HCT116 (cell line): ENCODE data around the gene OR5B2. TPM values are rescaled to one million over a fixed set of nuclear protein-coding genes. Genes with fewer than 3 reads are reported as not detected.
"Not testable (repeated sequence)": the region's sequence is repeated elsewhere in the genome, so short reads cannot be mapped to it uniquely, and the experiment has no call there.

Experiments
- ATAC-seq: fragments of 200-7000 bp; cut with Tn5 transposase; 2 replicates; pipeline ENCODE4 v1.9.1; 2020; ENCODE audit warnings: mild to moderate bottlenecking, moderate library complexity
- BruUV-seq: library from RNA; stranded (reverse); fragments of 400-500 nt; replicated peaks from 2 replicates; lab custom pipeline; 2021; lab: Mats Ljungman, UMichigan
- CTCF ChIA-PET: fragments of 300-600 bp; sonication (Branson Sonifier 250); formaldehyde crosslinking; loops from one replicate; lab custom pipeline; 2021; ENCODE audit warnings: antibody characterized with exemption; lab: Charles Lee
- POLR2A ChIA-PET: fragments of 300-600, 350-600 bp; sonication (Branson Sonifier 250); formaldehyde crosslinking; loops from one replicate; lab custom pipeline; 2021; ENCODE audit warnings: antibody characterized with exemption; lab: Charles Lee
- RAD21 ChIA-PET, 2 experiments: fragments of 300-600 bp; sonication (Branson Sonifier 250); formaldehyde crosslinking; loops; one replicate each; lab custom pipeline; 2023; ENCODE audit warnings: low total read pairs in 2 of 2; ENCODE audit not compliant: uncharacterized antibody in 2 of 2, unreplicated experiment in 2 of 2, low non-redundant PET in 1 of 2; lab: Charles Lee
- DNase-seq: peaks from one replicate; pipeline ENCODE4 v3.0.0-alpha.2; 2010; ENCODE audit warnings: low read depth, low spot score
- H2AFZ ChIP-seq: fragments of 200-600 bp; shearing (Covaris generic), sonication (generic); 2 replicates; pipeline ENCODE4 v1.6.1; 2017; ENCODE audit warnings: low read depth, mixed run types, mixed read lengths, antibody characterized with exemption, low read length; ENCODE audit not compliant: poor library complexity, severe bottlenecking
- H3K27ac ChIP-seq: 2 replicates; pipeline ENCODE4 v1.5.1; 2012; ENCODE audit warnings: low read depth, low read length
- H3K27me3 ChIP-seq: fragments of 200-600 bp; sonication (generic); 2 replicates; pipeline ENCODE4 v1.6.1; 2016; ENCODE audit warnings: mixed run types, low read length, mixed read lengths; ENCODE audit not compliant: insufficient read depth
- H3K36me3 ChIP-seq, 2 experiments: fragments of 200-500 bp in 1 of 2; fragments of 200-600 bp in 1 of 2; sonication (Bioruptor generic) in 1 of 2; sonication (generic) in 1 of 2; 2 replicates each; pipeline versions ENCODE4 v1.5.1 to v1.6.1; 2014 to 2016; ENCODE audit warnings: low read length in 2 of 2, inconsistent platforms in 1 of 2, mixed read lengths in 1 of 2, mixed run types in 1 of 2; ENCODE audit not compliant: insufficient read depth in 2 of 2, control insufficient read depth in 1 of 2
- H3K4me1 ChIP-seq, 2 experiments: fragments of 200-600 bp in 1 of 2; sonication (generic) in 1 of 2; 2 replicates each; pipeline versions ENCODE4 v1.5.1 to v1.6.1; 2012 to 2017; ENCODE audit warnings: low read length in 2 of 2, inconsistent platforms in 1 of 2, mild to moderate bottlenecking in 1 of 2, mixed read lengths in 1 of 2, mixed run types in 1 of 2, moderate library complexity in 1 of 2; ENCODE audit not compliant: insufficient read depth in 2 of 2, control insufficient read depth in 1 of 2
- H3K4me2 ChIP-seq: fragments of 200-600 bp; sonication (generic); 2 replicates; pipeline ENCODE4 v1.6.1; 2017; ENCODE audit warnings: mixed run types, low read length, mixed read lengths
- H3K4me3 ChIP-seq, 2 experiments: fragments of 200-600 bp in 1 of 2; sonication (generic) in 1 of 2; replicated peaks in 1 of 2; 2 replicates each; pipeline ENCODE4 v1.5.1; 2011 to 2016; ENCODE audit warnings: low read length in 2 of 2, control low read depth in 1 of 2, low read depth in 1 of 2, mild to moderate bottlenecking in 1 of 2, mixed read lengths in 1 of 2, mixed run types in 1 of 2
- H3K79me2 ChIP-seq: fragments of 200-600 bp; sonication (generic); 2 replicates; pipeline ENCODE4 v1.6.1; 2017; ENCODE audit warnings: mild to moderate bottlenecking, mixed run types, low read length, moderate library complexity, mixed read lengths; ENCODE audit not compliant: insufficient read depth
- H3K9ac ChIP-seq: fragments of 200-600 bp; sonication (generic); 2 replicates; pipeline ENCODE4 v1.6.1; 2016; ENCODE audit warnings: low read length, mixed read lengths
- H3K9me2 ChIP-seq: fragments of 200-600 bp; sonication (generic), shearing (Covaris generic); 2 replicates; pipeline ENCODE4 v1.6.1; 2017; ENCODE audit warnings: mixed run types, mild to moderate bottlenecking, moderate library complexity; ENCODE audit not compliant: insufficient read depth
- H3K9me3 ChIP-seq, 2 experiments: fragments of 200-500 bp in 1 of 2; fragments of 200-600 bp in 1 of 2; sonication (Bioruptor generic) in 1 of 2; sonication (generic) in 1 of 2; 2 replicates each; pipeline ENCODE4 v1.6.1; 2014 to 2017; ENCODE audit warnings: low read length in 2 of 2, mixed read lengths in 2 of 2, inconsistent platforms in 1 of 2, low read depth in 1 of 2, mild to moderate bottlenecking in 1 of 2, mixed run types in 1 of 2, moderate library complexity in 1 of 2; ENCODE audit not compliant: control insufficient read depth in 1 of 2, insufficient read depth in 1 of 2
- H4K20me1 ChIP-seq: fragments of 200-600 bp; sonication (generic), shearing (Covaris generic); 2 replicates; pipeline ENCODE4 v1.6.1; 2017; ENCODE audit warnings: mixed run types, mild to moderate bottlenecking, moderate library complexity; ENCODE audit not compliant: insufficient read depth
- CBX3 ChIP-seq: IDR thresholded peaks from 2 replicates; pipeline ENCODE4 v1.6.1; 2012; ENCODE audit warnings: low read depth
- CEBPB ChIP-seq: IDR thresholded peaks from 2 replicates; pipeline ENCODE4 v1.6.1; 2012; ENCODE audit warnings: low read depth
- ELF1 ChIP-seq: IDR thresholded peaks from 2 replicates; pipeline ENCODE4 v1.6.1; 2012; ENCODE audit warnings: low read depth, borderline replicate concordance
- EZH2 ChIP-seq: fragments of 200-600 bp; sonication (generic); IDR thresholded peaks from 2 replicates; pipeline ENCODE4 v1.6.1; 2017; ENCODE audit warnings: antibody characterized with exemption, mixed run types
- EZH2phosphoT487 ChIP-seq: fragments of 200-600 bp; IDR thresholded peaks from 2 replicates; pipeline ENCODE4 v1.6.1; 2018; ENCODE audit warnings: antibody characterized with exemption, borderline replicate concordance
- FOSL1 ChIP-seq: IDR thresholded peaks from 2 replicates; pipeline ENCODE4 v1.6.1; 2012; ENCODE audit warnings: low read depth
- JUND ChIP-seq: IDR thresholded peaks from 2 replicates; pipeline ENCODE4 v1.6.1; 2012
- POLR2A ChIP-seq: IDR thresholded peaks from 2 replicates; pipeline ENCODE4 v1.7.0; 2011; ENCODE audit warnings: borderline replicate concordance; ENCODE audit not compliant: insufficient read depth, insufficient read length; ENCODE audit errors: extremely low read depth
- POLR2AphosphoS5 ChIP-seq: IDR thresholded peaks from 2 replicates; pipeline ENCODE4 v1.6.1; 2011; ENCODE audit warnings: mild to moderate bottlenecking, low read depth, low read length, moderate library complexity
- RAD21 ChIP-seq: IDR thresholded peaks from 2 replicates; pipeline ENCODE4 v1.6.1; 2012; ENCODE audit warnings: low read depth, mild to moderate bottlenecking
- SIN3A ChIP-seq: IDR thresholded peaks from 2 replicates; pipeline ENCODE4 v1.6.1; 2012; ENCODE audit warnings: low read depth
- SRF ChIP-seq: IDR thresholded peaks from 2 replicates; pipeline ENCODE4 v1.6.1; 2012; ENCODE audit warnings: low read depth
- YY1 ChIP-seq: IDR thresholded peaks from 2 replicates; pipeline ENCODE4 v1.6.1; 2011; ENCODE audit warnings: low read length, low read depth, moderate library complexity, mild to moderate bottlenecking; ENCODE audit not compliant: insufficient replicate concordance; ENCODE audit errors: extremely low read depth
- ZFX ChIP-seq: fragments of 450-650 bp; IDR thresholded peaks from 2 replicates; pipeline ENCODE4 v1.6.1; 2017
- ZNF274 ChIP-seq: fragments of 200-500 bp; sonication (Bioruptor generic); IDR thresholded peaks from 2 replicates; pipeline ENCODE4 v1.6.1; 2014; ENCODE audit warnings: mild to moderate bottlenecking, low read depth, low read length, inconsistent platforms
- intact Hi-C: fragments of 100-400 bp; cut with micrococcal nuclease; formaldehyde crosslinking; loops from 2 replicates; pipeline ENCODE4 v1.10.0; 2022
- total RNA-seq: library from RNA; stranded (reverse); gene quantifications from one replicate; pipeline ENCODE4 v1.2.1, GENCODE V29; 2021; ENCODE audit not compliant: unreplicated experiment
- TF ChIP-seq, protein P1 (sequence below): IDR thresholded peaks from 2 replicates; pipeline ENCODE4 v1.6.1; 2011; ENCODE audit warnings: mild to moderate bottlenecking, low read length, moderate library complexity; ENCODE audit not compliant: insufficient replicate concordance; ENCODE audit errors: extremely low read depth
- TF ChIP-seq, protein P2 (sequence below): IDR thresholded peaks from 2 replicates; pipeline ENCODE4 v1.6.1; 2012
- TF ChIP-seq, protein P3 (sequence below): IDR thresholded peaks from 2 replicates; pipeline ENCODE4 v1.6.1; 2012; ENCODE audit warnings: low read depth

OR5B2 gene
- total RNA-seq, 1 experiment from 2014 or later, result not detected

DNA sequence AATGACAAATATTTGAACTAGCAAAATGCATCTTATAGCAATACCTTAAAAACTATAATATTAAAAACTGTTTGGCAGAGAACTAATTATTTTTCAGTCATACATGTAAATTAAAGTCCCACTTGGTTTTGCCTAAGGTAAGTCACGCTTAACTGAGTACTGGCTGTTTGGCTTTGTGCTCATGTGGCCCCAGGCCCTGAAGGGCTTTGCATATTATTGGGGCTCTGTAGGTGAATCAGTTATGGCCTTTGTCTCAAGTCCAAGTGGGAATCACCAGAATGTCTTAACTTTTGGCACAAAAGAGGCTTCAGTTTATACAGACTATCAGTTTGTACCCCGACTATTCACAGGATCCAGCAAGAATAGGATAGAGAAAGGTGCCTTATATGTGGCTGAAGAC, 28.3 kb downstream of the OR5B2 start:
- CTCF ChIA-PET, H3K4me2 ChIP-seq, H3K79me2 ChIP-seq, BruUV-seq, H3K9me3 ChIP-seq, ATAC-seq, POLR2A ChIA-PET, H2AFZ ChIP-seq, H3K4me3 ChIP-seq, H3K36me3 ChIP-seq, H3K4me1 ChIP-seq, H3K27me3 ChIP-seq, H3K27ac ChIP-seq, H3K9ac ChIP-seq, intact Hi-C loops, H4K20me1 ChIP-seq, H3K9me2 ChIP-seq, DNase-seq, RAD21 ChIA-PET: not testable (repeated sequence)

- H3K9me2 ChIP-seq, result no peaks in the 10 kb centered on the region
- no peaks in the 10 kb centered on the region for H3K36me3 ChIP-seq
- no peak overlapping the region for H3K27ac ChIP-seq
- peaks cover 0 to 6% of the 10 kb centered on the region in 2 experiments; a peak in 1 of 4 replicates for H3K4me1 ChIP-seq
- no peaks in the 10 kb centered on the region for H4K20me1 ChIP-seq
- H2AFZ ChIP-seq, result no peak overlapping the region
- POLR2A ChIA-PET, result no interaction called here
- no TSS peak for BruUV-seq
- RAD21 ChIA-PET, result no interaction called here
- no peak overlapping the region for H3K4me2 ChIP-seq
- H3K79me2 ChIP-seq, result no peaks in the 10 kb centered on the region
- no peak overlapping the region for H3K4me3 ChIP-seq
- CTCF ChIA-PET, result no interaction called here
- H3K9ac ChIP-seq, result no peak overlapping the region
- H3K27me3 ChIP-seq, result no peaks in the 10 kb centered on the region
- DNase-seq (no peak), ATAC-seq (no peak)
- intact Hi-C loops, result no loop called here
- H3K9me3 ChIP-seq, result no peaks in the 10 kb centered on the region
- TF ChIP-seq ELF1 (no peak), CBX3 (no peak), FOSL1 (no peak), EZH2phosphoT487 (no peak), SRF (no peak), RAD21 (no peak), JUND (no peak), CEBPB (no peak), ZNF274 (no peak), POLR2A (no peak), POLR2AphosphoS5 (no peak), YY1 (no peak), SIN3A (no peak), ZFX (no peak), EZH2 (no peak)
- TF ChIP-seq, protein P1, sequence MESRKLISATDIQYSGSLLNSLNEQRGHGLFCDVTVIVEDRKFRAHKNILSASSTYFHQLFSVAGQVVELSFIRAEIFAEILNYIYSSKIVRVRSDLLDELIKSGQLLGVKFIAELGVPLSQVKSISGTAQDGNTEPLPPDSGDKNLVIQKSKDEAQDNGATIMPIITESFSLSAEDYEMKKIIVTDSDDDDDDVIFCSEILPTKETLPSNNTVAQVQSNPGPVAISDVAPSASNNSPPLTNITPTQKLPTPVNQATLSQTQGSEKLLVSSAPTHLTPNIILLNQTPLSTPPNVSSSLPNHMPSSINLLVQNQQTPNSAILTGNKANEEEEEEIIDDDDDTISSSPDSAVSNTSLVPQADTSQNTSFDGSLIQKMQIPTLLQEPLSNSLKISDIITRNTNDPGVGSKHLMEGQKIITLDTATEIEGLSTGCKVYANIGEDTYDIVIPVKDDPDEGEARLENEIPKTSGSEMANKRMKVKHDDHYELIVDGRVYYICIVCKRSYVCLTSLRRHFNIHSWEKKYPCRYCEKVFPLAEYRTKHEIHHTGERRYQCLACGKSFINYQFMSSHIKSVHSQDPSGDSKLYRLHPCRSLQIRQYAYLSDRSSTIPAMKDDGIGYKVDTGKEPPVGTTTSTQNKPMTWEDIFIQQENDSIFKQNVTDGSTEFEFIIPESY, result no peak
- TF ChIP-seq, protein P2, sequence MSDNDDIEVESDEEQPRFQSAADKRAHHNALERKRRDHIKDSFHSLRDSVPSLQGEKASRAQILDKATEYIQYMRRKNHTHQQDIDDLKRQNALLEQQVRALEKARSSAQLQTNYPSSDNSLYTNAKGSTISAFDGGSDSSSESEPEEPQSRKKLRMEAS, result no peak
- TF ChIP-seq, protein P3, sequence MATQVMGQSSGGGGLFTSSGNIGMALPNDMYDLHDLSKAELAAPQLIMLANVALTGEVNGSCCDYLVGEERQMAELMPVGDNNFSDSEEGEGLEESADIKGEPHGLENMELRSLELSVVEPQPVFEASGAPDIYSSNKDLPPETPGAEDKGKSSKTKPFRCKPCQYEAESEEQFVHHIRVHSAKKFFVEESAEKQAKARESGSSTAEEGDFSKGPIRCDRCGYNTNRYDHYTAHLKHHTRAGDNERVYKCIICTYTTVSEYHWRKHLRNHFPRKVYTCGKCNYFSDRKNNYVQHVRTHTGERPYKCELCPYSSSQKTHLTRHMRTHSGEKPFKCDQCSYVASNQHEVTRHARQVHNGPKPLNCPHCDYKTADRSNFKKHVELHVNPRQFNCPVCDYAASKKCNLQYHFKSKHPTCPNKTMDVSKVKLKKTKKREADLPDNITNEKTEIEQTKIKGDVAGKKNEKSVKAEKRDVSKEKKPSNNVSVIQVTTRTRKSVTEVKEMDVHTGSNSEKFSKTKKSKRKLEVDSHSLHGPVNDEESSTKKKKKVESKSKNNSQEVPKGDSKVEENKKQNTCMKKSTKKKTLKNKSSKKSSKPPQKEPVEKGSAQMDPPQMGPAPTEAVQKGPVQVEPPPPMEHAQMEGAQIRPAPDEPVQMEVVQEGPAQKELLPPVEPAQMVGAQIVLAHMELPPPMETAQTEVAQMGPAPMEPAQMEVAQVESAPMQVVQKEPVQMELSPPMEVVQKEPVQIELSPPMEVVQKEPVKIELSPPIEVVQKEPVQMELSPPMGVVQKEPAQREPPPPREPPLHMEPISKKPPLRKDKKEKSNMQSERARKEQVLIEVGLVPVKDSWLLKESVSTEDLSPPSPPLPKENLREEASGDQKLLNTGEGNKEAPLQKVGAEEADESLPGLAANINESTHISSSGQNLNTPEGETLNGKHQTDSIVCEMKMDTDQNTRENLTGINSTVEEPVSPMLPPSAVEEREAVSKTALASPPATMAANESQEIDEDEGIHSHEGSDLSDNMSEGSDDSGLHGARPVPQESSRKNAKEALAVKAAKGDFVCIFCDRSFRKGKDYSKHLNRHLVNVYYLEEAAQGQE, result no peak
Observed at GRCh38 chr11:58395581-58395980, 32.3 kb downstream of the OR5B2 start.
